Stimulated activated CD4-positive, alpha-beta T cell treated with anti-CD3 and anti-CD28 coated beads, TNF-alpha, amount 100 ng/mL, for 48 hours (primary cell): ENCODE measurements around the gene ITPR3.
"Not testable (repeated sequence)": the region's sequence is repeated elsewhere in the genome, so short reads cannot be mapped to it uniquely, and the experiment has no call there.

Experiments used
- DNase-seq, 3 donors: peaks; one replicate each; pipeline ENCODE4 v3.0.0-alpha.2; 2020; ENCODE audit warnings: low read depth in 3 of 3

ITPR3 gene

GRCh38 chr6:33613795-33614168 is 7.3 kb upstream of the ITPR3 start:
- DNase-seq, result no peak

- DNase-seq, result no peak
Observed at GRCh38 chr6:33616113-33616512, 5.0 kb upstream of the ITPR3 start.

GRCh38 chr6:33616913-33617312 is 4.2 kb upstream of the ITPR3 start:
- no peak for DNase-seq

- no peak for DNase-seq
Observed at GRCh38 chr6:33619166-33619840, 1.8 kb upstream of the ITPR3 start.

GRCh38 chr6:33620158-33620855 is 815 bp upstream of the ITPR3 start:
- peak in 1 of 3 donors; percentile 31 for DNase-seq

GRCh38 chr6:33621711-33622388 is 728 bp downstream of the ITPR3 start:
- DNase-seq, result peak in 2 of 3 donors; percentile 13 to 27

GRCh38 chr6:33622456-33623431 is 1.6 kb downstream of the ITPR3 start:
- no peak for DNase-seq

- DNase-seq, result no peak
Observed at GRCh38 chr6:33623895-33624381, 2.8 kb downstream of the ITPR3 start.

- DNase-seq, result no peak
Observed at GRCh38 chr6:33624856-33625255, 3.7 kb downstream of the ITPR3 start.

GRCh38 chr6:33627876-33628275 is 6.8 kb downstream of the ITPR3 start:
- DNase-seq, result no peak

GRCh38 chr6:33628401-33628964 is 7.4 kb downstream of the ITPR3 start:
- no peak for DNase-seq

- no peak for DNase-seq
Observed at GRCh38 chr6:33630014-33630413, 8.9 kb downstream of the ITPR3 start.

GRCh38 chr6:33631521-33631920 is 10.4 kb downstream of the ITPR3 start:
- not testable (repeated sequence) for DNase-seq

GRCh38 chr6:33631971-33632557 is 10.9 kb downstream of the ITPR3 start:
- DNase-seq, result no peak

- peak; percentile 41 to 56 (median 44) for DNase-seq
Observed at GRCh38 chr6:33632558-33633039, 11.5 kb downstream of the ITPR3 start.

- DNase-seq, result no peak
Observed at GRCh38 chr6:33633084-33633461, 12.0 kb downstream of the ITPR3 start.

- peak in 1 of 3 donors; percentile 41 for DNase-seq
Observed at GRCh38 chr6:33633462-33634158, 12.5 kb downstream of the ITPR3 start.

- DNase-seq, result no peak
Observed at GRCh38 chr6:33634161-33634727, 13.1 kb downstream of the ITPR3 start.

- no peak for DNase-seq
Observed at GRCh38 chr6:33634946-33635345, 13.8 kb downstream of the ITPR3 start.

- DNase-seq, result no peak
Observed at GRCh38 chr6:33636655-33637054, 15.5 kb downstream of the ITPR3 start.
